IMR-90 (cell line): ENCODE data around the gene CDH7.

Experiments used
- BHLHE40 ChIP-seq: fragments of 150-350 bp; IDR thresholded peaks from 2 replicates; pipeline ENCODE4 v1.6.1; 2016; ENCODE audit warnings: mild to moderate bottlenecking, low read depth, low read length
- CEBPB ChIP-seq: IDR thresholded peaks from 2 replicates; pipeline ENCODE4 v1.6.1; 2012; ENCODE audit warnings: low read depth, low read length, improper control_type of control experiment
- CHD1 ChIP-seq: IDR thresholded peaks from 2 replicates; pipeline ENCODE4 v1.6.1; 2012; ENCODE audit warnings: low read depth, low read length, improper control_type of control experiment
- CTCF ChIP-seq: conservative IDR thresholded peaks from 2 replicates; pipeline ENCODE4 v1.5.1; 2012; ENCODE audit warnings: mild to moderate bottlenecking, low read depth, low read length, improper control_type of control experiment
- ELK1 ChIP-seq: fragments of 150-350 bp; IDR thresholded peaks from 2 replicates; pipeline ENCODE4 v1.6.1; 2016; ENCODE audit warnings: low read depth, mild to moderate bottlenecking, low read length, moderate library complexity, borderline replicate concordance
- FOS ChIP-seq: fragments of 150-350 bp; IDR thresholded peaks from 2 replicates; pipeline ENCODE4 v1.6.1; 2016; ENCODE audit warnings: low read depth, low read length
- MAZ ChIP-seq: IDR thresholded peaks from 2 replicates; pipeline ENCODE4 v1.6.1; 2012; ENCODE audit warnings: low read depth, mild to moderate bottlenecking, low read length, improper control_type of control experiment, moderate library complexity, borderline replicate concordance
- MXI1 ChIP-seq: IDR thresholded peaks from 2 replicates; pipeline ENCODE4 v1.6.1; 2012; ENCODE audit warnings: low read depth, mild to moderate bottlenecking, low read length, moderate library complexity, borderline replicate concordance
- POLR2A ChIP-seq: IDR thresholded peaks from 2 replicates; pipeline ENCODE4 v1.6.1; 2012; ENCODE audit warnings: mild to moderate bottlenecking, low read depth, low read length
- RAD21 ChIP-seq: IDR thresholded peaks from 2 replicates; pipeline ENCODE4 v1.6.1; 2012; ENCODE audit warnings: low read length, improper control_type of control experiment
- RCOR1 ChIP-seq: IDR thresholded peaks from 2 replicates; pipeline ENCODE4 v1.6.1; 2012; ENCODE audit warnings: mild to moderate bottlenecking, low read length, improper control_type of control experiment; ENCODE audit not compliant: insufficient replicate concordance
- RFX5 ChIP-seq: IDR thresholded peaks from 2 replicates; pipeline ENCODE4 v1.8.0; 2012; ENCODE audit warnings: low read depth, mild to moderate bottlenecking, low read length, moderate library complexity
- SMC3 ChIP-seq: fragments of 150-350 bp; IDR thresholded peaks from 2 replicates; pipeline ENCODE4 v1.6.1; 2016; ENCODE audit warnings: low read depth, mild to moderate bottlenecking, antibody characterized with exemption, low read length, moderate library complexity
- USF2 ChIP-seq: fragments of 150-350 bp; IDR thresholded peaks from 2 replicates; pipeline ENCODE4 v1.6.1; 2017; ENCODE audit warnings: mild to moderate bottlenecking, antibody characterized with exemption, low read length, low read depth

GRCh38 chr18:65936678-65937077, 185.9 kb downstream of the CDH7 start:
- no peak for TF ChIP-seq CTCF
- no peak for TF ChIP-seq POLR2A
- TF ChIP-seq USF2: no peak
- no peak for TF ChIP-seq MXI1
- TF ChIP-seq RFX5: no peak
- no peak for TF ChIP-seq BHLHE40
- no peak for TF ChIP-seq RCOR1
- TF ChIP-seq CHD1: no peak
- TF ChIP-seq FOS: no peak
- TF ChIP-seq SMC3: no peak
- no peak for TF ChIP-seq MAZ
- TF ChIP-seq CEBPB: no peak
- TF ChIP-seq ELK1: no peak
- no peak for TF ChIP-seq RAD21
